HT1080 (cell line): ENCODE measurements around the gene DMC1. TPM values are rescaled to one million over a fixed set of nuclear protein-coding genes. Genes with fewer than 3 reads are reported as not detected.
A peak's percentile ranks its signal among the peaks of the same experiment; 100 is the strongest.

Experiments
- DNase-seq: peaks from one replicate; pipeline ENCODE4 v3.0.0-alpha.2; 2015; ENCODE audit warnings: low read depth
- total RNA-seq: library from RNA; depleted of rRNA; stranded (reverse); fragments of >200 nt; shearing (Covaris generic); gene quantifications from 2 replicates; pipeline ENCODE4 v1.2.3, GENCODE V29; 2014

DMC1 gene
- total RNA-seq, 1 experiment from 2014 or later = 0.03 TPM

- DNase-seq = no peak
Measured at GRCh38 chr22:38567531-38568285, 2.3 kb downstream of the DMC1 start.

DNA sequence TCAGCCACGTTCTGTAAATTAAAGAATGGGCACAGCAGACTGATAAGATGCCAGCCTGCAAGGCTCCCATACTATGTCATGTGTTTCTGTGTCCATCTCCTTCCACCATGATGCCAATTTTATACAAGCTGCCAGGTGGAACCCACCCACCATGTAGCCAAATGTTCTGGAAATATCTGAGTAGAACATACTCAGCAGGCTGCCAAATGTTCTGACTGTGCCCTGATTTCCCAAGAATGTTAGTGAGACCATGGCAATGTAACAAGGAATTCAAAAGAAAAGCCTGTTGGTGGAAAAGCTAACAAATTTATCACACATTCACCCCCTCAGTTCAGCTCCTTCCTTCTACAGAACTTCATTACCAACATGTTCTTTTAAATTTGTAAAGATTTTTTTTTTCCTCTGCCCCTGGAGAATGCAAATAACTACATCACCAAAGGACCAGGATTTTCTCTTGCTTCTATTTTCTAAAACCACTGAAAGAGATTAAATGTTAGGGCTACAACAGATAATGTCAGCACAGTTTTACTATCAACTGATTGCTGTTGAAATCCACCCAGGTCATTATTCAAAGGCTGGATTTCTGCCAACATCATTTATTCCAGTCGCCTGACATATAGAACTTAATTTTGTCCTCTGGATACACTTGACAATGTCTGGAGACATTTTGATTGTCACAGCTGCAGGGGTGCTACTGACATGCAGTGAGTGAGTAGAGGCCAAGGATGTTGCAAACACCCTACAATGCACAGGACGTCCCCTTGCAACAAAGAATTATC, 3.1 kb downstream of the DMC1 start:
- DNase-seq = no peak

DNA sequence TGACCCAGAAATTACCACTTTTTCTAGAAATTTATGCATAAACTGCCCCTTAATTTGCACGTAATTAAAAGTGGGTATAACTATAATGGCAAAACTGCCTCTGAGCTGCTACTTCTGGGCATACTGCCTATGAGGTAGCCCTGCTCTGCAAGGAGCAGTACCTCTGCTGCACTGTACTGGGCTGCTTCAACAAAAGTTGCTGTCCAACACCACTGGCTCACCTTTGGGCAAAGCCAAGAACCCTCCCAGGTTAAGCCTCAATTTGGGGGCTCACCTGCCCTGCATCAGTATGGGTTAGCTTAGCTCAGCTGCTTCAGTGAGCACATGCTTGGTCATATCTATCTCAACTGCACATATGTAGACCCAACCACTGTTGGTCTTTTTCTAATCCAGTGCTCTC, 4.5 kb downstream of the DMC1 start:
- no peak for DNase-seq

- no peak for DNase-seq
Measured at GRCh38 chr22:38564669-38565068, 5.3 kb downstream of the DMC1 start.

DNA sequence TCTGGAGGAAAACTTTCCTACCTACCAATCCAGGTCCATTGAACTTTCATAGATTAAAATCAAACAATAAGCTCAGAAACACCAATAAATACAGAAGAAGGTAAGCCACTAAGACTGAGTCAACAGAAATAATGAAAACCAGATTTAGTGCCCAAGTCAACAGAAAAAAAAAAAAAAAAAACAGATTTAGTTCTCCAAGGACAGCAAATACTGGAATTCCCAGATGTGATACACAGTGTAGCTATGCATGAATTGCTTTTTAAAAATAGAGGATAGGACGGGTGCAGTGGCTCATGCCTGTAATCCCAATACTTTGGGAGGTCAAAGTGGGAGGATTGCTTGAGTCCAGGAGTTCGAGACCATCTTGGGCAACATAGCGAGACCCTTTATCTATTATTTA, 15.7 kb downstream of the DMC1 start:
- DNase-seq = no peak

- no peak for DNase-seq
Measured at GRCh38 chr22:38549101-38549894, 20.7 kb downstream of the DMC1 start.

DNA sequence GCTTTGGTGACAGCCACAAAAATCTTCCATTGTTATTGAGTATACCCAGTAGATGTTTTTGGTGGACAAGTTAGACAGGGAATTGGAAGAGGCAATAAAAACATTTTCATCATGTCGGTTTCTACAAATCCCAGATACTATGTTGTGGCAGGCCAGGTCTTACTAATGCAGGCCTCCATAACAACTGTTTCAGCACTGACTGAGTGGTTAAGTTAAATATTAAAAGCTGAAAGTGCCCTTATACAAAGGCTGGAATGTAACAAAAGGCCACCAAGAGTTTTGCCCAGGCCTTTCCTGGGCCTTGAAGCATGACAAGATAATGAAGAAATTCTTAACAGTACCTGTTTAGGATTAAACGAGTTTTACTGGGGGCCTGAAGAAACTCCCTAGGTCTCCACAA, 29.3 kb downstream of the DMC1 start:
- no peak for DNase-seq

DNA sequence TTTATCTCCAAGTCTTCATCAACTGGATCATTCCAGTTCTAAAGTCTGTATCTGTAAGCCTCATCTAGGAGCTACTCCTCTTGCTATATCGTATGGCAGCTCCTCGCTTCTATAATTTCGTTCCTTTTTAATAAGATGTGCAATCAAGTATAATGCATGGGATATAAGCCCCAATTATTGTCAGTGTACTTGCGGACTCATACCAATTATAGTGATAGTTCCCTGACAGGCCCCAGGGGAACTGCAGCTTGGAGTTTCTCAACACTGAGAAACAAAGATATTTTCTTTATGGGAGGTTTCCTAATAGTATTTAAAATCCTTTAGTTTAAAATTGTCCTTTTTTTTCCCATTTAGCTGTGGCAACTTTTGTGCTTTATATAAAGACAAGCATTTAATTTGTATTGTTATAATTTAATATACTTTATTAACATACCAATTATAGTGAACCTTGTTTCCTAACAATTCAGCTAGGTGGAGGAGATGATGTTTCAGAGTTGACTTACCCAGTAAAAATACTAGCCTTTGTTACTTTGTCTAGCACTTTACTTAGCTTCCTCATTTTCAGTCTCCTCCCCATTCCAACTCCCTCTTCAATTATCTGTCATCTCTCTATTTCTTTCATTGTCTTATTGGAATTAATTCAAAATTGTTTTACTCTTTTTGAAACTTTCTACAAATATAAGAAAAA, 38.6 kb downstream of the DMC1 start:
- no peak for DNase-seq

- no peak for DNase-seq
Measured at GRCh38 chr22:38524429-38524828, 45.6 kb downstream of the DMC1 start.

- DNase-seq = no peak
Measured at GRCh38 chr22:38523479-38523878, 46.5 kb downstream of the DMC1 start.

- DNase-seq = no peak
Measured at GRCh38 chr22:38523029-38523428, 47.0 kb downstream of the DMC1 start.

DNA sequence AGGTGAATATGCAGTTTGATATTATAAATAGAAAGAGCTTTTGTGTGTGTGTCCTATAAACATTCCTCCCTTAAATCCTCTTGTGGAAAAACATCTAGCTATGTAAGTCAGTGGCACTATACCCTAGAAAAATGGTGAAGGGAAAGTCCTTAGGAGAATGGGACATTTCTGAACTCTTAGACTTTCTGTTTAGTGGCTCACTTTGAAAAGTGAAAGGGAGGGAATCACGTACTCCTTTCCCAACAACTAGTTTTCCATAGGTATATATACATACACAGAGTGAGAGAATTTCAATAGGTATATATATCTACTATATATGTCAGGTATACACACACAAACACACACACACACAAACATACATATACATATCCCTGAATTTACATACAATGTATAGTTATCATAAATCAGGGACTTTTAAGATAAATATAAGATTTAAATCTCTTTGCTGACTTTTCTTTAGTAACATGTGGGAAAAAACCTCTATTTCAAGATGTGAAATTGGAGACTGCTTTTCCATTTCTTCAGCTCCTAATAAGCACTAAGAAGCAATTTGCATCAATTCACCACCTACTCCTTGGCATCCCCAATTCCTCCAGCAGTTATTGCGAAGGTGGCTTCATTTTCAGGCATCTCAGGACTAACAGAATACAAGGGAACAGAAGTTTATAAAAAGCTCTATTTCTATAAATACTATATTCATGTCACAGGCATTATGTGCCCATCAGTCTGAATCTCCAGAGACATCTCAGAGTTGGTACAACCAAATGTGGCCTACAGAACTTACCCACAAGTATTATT, 50.3 kb downstream of the DMC1 start:
- DNase-seq = no peak

- no peak for DNase-seq
Measured at GRCh38 chr22:38518620-38519019, 51.4 kb downstream of the DMC1 start.

DNA sequence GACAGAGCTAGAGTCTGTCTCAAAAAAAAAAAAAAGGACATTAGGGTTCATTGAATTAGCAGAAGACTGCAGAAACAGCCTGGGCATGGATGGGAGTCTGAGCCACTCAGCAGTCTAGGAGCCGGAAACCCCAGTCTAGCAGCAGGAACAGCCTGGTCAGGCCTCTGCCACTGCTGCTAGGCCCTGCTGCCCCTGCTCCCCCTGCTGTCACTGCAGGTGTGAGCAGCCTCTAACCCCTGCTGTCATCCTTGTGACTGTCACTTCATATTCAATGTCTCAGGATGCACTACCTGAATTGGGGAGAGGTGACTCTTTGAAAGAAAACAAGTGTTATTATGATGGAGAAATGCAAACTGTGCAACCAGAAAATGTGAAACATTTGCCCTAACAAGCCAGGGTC, 56.9 kb downstream of the DMC1 start:
- no peak for DNase-seq

DNA sequence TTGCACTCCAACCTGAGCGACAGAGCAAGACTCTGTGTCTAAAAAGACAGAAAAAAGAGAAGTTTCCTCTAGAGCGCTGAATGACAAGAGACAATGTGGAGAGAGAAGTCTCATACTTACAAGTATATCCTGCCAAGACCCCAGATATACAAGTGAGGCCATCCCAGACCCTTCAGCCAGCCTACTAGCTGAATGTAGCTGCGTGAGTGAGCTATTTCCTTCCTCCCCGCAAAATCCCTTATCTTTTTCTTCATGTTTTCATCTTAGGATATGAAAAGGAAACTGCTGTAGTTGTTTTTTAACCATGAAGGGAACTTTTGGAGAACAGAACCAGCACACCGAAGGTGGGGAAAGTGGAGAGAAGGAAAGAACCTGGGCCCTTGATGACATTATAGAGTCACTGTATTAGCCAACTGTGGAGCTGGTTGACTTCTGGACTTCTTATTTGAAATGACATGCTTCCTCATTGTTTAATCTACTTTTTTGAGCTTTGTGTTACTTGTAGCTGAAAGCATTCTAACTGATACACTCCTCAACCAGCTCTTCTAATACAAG, 59.5 kb downstream of the DMC1 start:
- DNase-seq = no peak

- DNase-seq = peak; percentile 95
Measured at GRCh38 chr22:38506118-38506962, 63.6 kb downstream of the DMC1 start, which contains the start of gene DDX17. Gene DDX17 (minus strand): TSS chr22:38506311.

DNA sequence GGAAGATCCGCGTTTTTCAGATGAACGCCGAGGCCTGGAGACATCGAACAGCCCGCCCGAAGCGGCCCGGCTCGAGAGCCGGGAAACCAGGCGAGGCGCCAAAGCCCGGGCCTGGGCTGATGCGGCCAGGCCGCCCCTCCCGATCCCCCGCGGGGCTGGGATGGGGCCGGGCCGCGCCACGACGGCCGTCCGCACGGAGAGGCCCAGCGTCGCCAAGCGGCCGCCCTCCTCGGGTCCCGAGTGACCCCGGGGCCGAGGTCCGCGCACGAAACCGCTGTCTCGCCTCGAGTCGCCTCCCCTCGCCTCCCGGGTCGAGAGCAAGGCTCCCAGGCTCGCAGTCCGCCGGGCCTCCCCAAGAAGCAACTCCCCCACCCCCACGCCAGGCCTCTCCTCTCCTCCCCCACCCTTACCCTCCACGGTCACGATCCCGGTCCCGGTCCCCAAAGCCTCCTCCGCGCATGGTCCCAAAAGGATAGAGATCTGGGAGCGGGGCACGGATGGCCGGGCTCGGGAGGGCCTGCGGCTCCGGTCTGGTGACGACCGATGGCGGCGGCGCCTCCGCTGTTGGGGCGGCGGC, 64.4 kb downstream of the DMC1 start:
- peak; percentile 24 for DNase-seq

DNA sequence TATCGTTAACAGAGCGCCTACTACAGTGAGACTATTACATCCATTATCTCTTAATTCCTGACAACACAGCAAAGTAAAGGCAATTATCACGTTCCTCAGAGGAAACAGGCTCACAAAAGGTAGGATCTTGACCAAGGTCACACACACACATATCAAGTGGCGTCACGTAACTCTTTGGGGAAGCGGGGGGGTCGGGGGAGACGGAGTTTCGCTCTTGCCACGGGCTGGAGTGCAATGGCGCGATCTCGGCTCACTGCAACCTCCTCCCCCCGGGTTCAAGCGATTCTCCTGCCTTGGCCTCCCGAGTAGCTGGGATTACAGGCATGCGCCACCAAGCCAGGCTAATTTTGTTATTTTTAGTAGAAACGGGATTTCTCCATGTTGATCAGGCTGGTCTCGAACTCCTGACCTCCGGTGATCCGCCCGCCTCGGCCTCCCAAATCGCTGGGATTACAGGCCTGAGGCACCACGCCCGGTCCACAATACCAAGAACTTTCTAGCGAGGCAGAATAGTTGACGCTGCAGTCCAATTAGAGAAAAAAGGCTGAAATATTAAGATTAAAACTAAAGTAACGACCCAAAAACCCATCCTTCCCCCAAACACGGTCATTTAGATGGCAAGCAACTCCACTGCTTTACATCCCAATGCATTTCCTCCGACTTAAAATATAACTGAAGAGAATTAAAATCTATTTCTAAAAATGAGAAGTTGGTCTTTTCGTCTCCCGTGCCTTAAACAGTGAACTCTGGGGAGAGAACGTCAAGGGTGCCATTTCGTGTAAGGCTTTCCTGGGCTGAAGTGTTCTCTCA, 65.0 kb downstream of the DMC1 start:
- peak; percentile 32 for DNase-seq
